Measurements from ENCODE around the gene FKRP. TPM values are rescaled to one million over a fixed set of nuclear protein-coding genes. Genes with fewer than 3 reads are reported as not detected.
"Not testable (repeated sequence)": the region's sequence is repeated elsewhere in the genome, so short reads cannot be mapped to it uniquely, and the experiment has no call there.

FKRP gene
- total and polyA plus RNA-seq, 11 donors: 13.9 to 25.1 (median 19.8) TPM

- TF ChIP-seq POLR2A (IDR thresholded peaks at IDR 0.05): no peak
- TF ChIP-seq CTCF (IDR thresholded peaks at IDR 0.05): no peak
- WGBS, 4 donors: 95 to 97% (median 96%) methylated on average over 31 to 33 of the region's 33 CpGs
- ATAC-seq (peak in 1 of 4 donors; percentile 12), DNase-seq (no peak)
- intact Hi-C loops (cut with DNase I): no loop called here
- H3K9me3 ChIP-seq: no peaks in the 10 kb centered on the region
- no peak overlapping the region for H3K27ac ChIP-seq
- H3K27me3 ChIP-seq: no peaks in the 10 kb centered on the region
- no peak overlapping the region for H3K4me3 ChIP-seq
- peaks cover 0 to 74% (median 39%) of the 10 kb centered on the region in 9 donors for H3K36me3 ChIP-seq
- peaks cover 0 to 14% (median 0%) of the 10 kb centered on the region in 12 donors for H3K4me1 ChIP-seq
Measured at GRCh38 chr19:46776927-46777911, 31.4 kb downstream of the FKRP start.

- H3K9me3 ChIP-seq; H3K4me3 ChIP-seq; H3K27me3 ChIP-seq; intact Hi-C loops (cut with DNase I); DNase-seq: not testable (repeated sequence)
- Histone ChIP-seq H3K4me1 (peaks cover 0 to 14% (median 0%) of the 10 kb centered on the region in 12 donors), H3K36me3 (peaks cover 0 to 83% (median 45%) of the 10 kb centered on the region in 9 donors), H3K27ac (peak overlapping the region in 1 of 12 donors; percentile 2)
- 87 to 93% (median 90%) methylated on average over 12 of the region's 12 CpGs for WGBS, 4 donors
- ATAC-seq: peak in 1 of 4 donors; percentile 11
Measured at GRCh38 chr19:46777956-46778645, 32.2 kb downstream of the FKRP start.

- intact Hi-C loops (cut with DNase I): loop anchor here in 1 of 10 donors (10.0 kb wide), 1 partner anchor 52 kb away; no protein-coding TSS in a partner anchor
- peaks cover 0 to 51% (median 22%) of the 10 kb centered on the region in 12 donors for H3K4me1 ChIP-seq
- TF ChIP-seq CTCF (IDR thresholded peaks at IDR 0.05): no peak
- 87 to 98% (median 95%) methylated on average over 4 to 7 of the region's 7 CpGs for WGBS, 4 donors
- no peak overlapping the region for H3K4me3 ChIP-seq
- no peaks in the 10 kb centered on the region for H3K9me3 ChIP-seq
- ATAC-seq: no peak
- peaks cover 0 to 2% (median 0%) of the 10 kb centered on the region in 9 donors for H3K27me3 ChIP-seq
- H3K36me3 ChIP-seq: peaks cover 0 to 57% (median 25%) of the 10 kb centered on the region in 9 donors
- H3K27ac ChIP-seq: no peak overlapping the region
- DNase-seq: no peak
Measured at GRCh38 chr19:46782355-46783019, 36.6 kb downstream of the FKRP start.

- WGBS, 4 donors: 53 to 68% (median 59%) methylated on average over 2 of the region's 2 CpGs
- Histone ChIP-seq H3K27me3 (peaks cover 0 to 11% (median 0%) of the 10 kb centered on the region in 9 donors), H3K36me3 (peaks cover 0 to 49% (median 17%) of the 10 kb centered on the region in 9 donors), H3K27ac (peak overlapping the region in 1 of 12 donors; percentile 95), H3K4me1 (peaks cover 0 to 45% (median 23%) of the 10 kb centered on the region in 12 donors), H3K4me3 (peak overlapping the region in 1 of 12 donors; percentile 80), H3K9me3 (no peaks in the 10 kb centered on the region)
- no peak for TF ChIP-seq CTCF (IDR thresholded peaks at IDR 0.05)
- TF ChIP-seq POLR2A (IDR thresholded peaks at IDR 0.05): no peak
- DNase-seq (no peak), ATAC-seq (no peak)
- intact Hi-C loops (cut with DNase I): loop anchor here in 1 of 10 donors (10.0 kb wide), 1 partner anchor 51 kb away; no protein-coding TSS in a partner anchor
Measured at GRCh38 chr19:46783670-46784069, 37.8 kb downstream of the FKRP start.

All from heart left ventricle (tissue), 16 donors.